Hippocampal formation (tissue), 2 donors: ENCODE results near the gene DAAM2.

Source experiments
- DNase-seq, 2 donors: peaks; one replicate each; lab custom pipeline; 2025; lab: John Stamatoyannopoulos, UW

The DAAM2 gene

DNA sequence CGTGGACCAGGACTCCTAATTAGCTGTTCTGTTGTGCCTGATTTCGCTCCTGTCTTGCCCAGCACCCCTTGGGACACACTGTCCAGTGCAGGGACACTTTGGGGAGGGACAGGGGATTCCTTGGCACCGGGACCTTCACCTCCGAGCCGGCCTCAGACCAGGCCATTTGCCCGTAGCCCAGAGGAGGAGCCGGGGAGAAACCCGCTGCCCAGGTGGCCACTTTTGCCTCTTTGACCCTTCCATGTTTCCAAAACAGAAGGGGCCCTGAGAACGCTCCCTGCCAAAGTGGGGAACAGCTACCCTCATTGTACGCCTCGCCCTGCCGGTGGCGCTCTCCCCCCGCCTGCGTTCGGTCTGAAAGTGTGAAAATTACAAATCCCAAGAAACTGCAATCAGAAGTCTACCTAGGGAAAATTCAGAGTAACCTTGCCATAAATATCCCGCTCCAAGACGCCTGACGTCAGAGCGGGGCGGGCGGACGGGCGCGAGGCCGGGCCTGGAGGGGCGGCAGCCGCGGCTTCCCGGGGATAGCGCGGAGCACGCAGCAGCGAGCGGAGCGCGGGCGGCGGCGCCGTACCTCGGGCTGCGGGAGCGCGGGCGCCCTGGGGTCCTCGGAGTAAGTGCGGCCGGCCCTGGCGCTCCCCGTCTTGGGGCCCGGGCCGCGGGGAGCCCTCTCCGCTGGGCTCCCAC lies at the start of gene DAAM2:
DAAM2 (plus strand) TSS at position 527 of the 690 bp plus-strand sequence. CDS start 63,927 bp downstream, outside the sequence.
- DNase-seq = peak; percentile 61 to 74

DNA sequence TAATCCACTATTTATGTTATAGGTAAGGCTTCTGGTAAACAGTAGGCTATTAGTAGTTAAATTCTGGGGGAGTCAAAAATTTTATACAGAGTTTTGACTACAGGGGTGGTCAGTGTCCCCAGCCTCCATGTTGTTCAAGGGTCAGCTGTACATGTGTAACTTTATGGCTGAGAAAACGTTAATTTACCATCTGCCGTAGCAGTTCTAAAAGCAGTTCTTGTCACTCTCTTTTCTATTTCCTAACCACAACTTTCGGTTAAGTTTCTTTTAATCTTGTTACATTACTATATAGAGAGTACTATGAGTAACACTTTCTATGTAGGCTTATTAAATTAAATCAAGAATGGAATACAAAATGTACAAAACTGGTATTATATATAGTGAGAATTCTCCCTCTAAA lies 45.4 kb upstream of the DAAM2 start:
- DNase-seq = no peak

DNA sequence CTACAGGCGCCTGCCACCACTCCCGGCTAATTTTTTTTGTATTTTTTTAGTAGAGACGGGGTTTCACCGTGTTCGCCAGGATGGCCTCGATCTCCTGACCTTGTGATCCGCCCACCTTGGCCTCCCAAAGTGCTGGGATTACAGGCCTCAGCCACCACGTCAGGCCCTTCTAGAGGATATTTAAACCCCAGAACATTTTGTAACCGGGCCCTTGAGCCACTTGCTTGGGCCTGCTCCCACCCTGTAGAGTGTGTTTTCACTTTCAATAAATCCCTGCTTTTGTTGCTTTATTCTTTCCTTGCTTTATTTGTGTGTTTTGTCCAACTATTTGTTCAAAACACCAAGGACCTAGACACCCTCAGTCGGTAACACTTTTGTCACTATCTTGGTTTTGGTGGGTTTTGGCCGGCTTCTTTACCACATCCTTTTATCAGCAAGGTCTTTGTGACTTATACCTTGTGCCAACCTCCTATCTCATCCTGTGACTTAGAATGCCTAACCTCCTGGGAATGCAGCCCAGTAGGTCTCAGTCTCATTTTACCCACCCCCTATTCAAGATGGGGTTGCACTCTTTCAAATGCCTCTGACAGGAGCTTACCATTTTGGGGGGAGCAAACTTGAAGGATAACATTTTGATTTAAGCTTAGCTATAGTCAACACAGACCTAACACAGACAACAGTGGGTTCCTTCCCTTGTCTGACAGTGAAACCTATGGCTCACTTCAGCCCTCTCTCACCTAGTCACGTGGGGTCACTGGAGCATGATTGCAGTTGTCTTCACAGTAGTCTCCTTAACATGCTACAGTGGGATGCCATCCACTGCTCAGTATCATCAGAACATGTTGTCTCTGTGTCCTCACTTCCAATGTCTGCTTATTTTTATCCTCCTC lies 39.1 kb upstream of the DAAM2 start:
- DNase-seq = no peak

DNA sequence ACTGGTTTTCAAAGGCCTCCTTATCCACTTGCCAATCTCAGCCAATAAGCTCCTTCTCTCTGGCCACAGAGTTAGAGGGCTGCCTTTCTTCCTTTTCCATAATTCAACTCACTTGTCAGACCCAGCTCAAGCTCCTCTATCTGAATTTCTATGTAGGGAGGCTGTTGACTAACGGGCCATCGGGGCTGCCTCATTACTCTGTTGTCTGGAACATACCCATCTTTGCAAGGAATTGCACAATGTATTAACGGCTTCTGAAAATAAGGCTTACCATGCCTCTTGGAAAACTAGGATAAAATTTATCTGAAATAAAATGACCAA lies 38.5 kb upstream of the DAAM2 start:
- DNase-seq = no peak

DNA sequence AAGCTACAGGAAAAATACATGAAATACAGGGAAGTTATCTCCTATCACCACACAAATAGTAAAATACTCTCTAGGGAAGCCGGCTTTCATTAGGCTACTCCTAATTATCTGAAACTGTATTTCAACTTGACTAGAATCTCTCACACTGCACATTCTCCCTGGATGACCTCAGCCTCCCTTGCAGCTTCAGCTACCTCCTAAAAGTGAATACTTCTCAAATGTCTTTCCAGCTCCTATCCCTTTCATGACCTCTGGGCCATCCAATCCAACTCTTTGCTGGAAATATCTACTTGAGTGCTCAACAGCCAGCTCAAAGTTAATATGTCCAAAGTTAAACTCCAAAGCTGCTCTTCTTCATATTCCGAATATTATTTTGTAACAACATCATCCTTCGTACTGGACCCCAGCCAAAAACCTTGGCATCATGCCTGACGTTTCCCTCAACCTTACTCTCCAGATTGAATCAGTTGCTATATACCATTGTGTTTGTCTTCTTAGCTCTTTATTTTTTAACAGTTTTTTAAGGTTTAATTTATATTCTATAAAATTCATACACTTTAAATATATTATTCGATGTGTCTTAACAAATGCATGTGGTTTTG lies 37.6 kb upstream of the DAAM2 start:
- no peak for DNase-seq

DNA sequence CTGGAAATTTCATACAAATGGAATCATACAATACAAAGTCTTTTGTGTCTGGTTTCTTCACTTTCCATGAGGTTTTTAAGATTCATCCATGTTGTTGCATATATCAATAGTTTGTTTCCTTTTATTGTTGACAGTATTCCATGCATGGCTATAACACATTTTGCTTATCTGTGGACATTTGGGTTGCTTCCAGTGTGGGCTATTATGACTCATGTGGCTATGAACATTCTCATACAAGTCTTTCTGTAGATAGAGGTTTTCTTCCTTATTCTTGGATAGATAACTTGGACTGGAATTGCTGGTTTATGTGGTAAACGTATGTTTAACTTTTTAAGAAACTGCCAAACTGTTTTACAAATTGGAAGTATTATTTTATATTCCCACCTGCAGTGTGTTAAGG lies 36.9 kb upstream of the DAAM2 start:
- DNase-seq = no peak

DNA sequence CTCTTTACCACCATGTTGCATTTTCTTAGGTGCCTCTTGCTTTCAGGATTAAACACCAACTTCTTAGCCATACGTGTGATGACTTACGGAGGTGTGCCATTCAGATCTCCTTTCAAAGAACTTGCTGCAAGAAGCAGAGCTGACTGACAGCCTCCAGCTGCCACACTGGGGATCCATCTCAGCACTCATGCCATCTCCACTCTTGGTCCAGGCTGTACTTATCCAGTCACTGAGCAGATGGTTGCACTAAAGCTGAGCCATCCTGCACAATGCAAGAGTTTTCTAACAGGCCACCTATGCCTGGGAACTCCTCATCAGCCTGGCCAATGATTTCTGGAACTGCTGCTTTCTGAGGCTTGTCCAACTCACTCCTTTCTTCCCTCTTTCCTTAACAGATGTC lies 35.6 kb upstream of the DAAM2 start:
- no peak for DNase-seq

DNA sequence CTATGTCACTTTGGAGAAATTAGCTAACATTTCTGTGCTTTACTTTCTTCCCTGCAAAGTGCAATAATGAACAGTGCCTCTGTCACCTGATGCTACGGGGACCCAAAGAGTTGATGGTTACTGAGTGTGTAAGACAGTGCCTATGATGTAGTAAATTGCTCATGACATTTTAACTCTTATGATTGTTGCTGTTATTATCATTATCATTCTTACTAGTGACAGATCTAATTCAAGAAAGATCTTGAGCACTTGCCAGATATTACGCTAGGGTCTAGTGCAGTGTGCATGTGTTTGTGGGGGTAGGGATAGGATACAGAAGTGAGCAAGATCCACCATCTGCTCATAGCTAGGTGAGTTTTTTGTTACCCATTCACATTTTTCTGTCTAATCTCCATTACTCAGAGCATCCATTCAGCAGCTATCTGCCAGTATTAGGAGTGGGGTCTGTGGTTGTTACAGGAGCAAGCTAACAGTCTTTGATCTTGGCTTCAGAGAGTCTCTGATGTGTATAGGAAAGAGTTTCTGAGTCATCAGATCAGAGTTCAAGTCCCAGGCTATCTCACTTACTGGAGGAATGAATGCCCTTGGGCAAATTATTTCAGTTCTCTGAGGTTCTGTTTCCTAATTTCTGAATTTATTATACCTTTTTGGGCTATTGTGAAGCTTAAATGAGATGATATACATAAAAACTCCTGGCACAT lies 33.1 kb upstream of the DAAM2 start:
- DNase-seq = no peak

DNA sequence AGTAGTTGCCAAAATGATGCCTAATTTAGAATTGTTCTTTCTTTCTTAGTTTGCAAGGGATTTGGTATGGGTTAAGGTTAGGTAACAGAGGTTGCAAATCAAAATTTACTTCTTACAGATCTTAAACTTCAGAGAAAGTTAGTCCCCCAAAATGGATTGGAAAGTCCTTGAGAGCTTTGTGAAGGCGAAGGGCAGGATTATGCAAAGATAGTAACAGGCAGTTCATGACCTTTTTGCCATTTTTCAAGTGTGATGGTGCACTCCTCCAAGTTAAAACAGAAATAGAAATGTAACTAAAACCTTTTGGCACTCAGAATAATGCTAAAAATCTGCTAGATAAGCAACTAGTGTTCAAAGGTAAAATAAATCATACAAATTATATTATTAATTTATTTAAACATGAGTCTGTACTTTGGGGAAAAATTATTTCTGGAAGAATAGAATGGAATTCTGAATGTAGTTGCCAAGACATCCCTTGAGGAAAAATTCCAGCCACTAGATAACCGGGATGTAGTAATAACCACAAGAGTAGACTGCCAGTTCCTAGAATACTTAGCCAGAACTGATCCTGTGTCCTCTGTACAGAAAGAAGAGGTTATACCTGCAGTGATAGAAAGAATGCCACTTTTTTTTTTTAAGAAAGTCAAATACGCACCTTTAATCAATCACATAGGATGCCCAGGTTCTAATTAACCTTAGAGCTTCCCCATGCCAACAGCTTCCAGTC lies 31.8 kb upstream of the DAAM2 start:
- DNase-seq = no peak

DNA sequence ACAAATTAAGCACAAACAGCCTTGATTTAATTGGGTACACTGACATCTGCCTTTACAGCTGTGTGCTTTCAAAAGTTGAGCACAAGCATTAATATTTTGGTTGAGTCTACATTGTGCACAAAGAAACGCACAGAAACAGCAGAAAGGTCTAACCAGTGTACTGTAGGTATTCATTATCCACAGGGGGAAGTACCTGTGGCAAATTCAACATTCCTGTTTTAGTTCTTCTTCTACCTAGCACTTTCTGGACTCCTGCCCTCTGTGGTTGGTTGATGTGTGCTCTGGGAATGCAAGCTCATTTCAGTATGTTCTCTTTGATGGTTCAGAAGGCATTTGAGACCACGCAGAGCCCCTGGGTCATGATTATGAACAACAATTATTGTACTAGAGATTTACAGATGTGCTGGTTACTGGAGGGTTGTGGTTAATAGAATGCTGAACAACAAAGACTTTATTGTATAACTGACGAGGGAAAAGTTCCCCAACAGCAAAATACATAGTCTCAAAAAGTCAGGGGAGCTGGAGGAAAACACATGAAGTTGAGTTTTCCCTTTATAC lies 26.6 kb upstream of the DAAM2 start:
- no peak for DNase-seq

DNA sequence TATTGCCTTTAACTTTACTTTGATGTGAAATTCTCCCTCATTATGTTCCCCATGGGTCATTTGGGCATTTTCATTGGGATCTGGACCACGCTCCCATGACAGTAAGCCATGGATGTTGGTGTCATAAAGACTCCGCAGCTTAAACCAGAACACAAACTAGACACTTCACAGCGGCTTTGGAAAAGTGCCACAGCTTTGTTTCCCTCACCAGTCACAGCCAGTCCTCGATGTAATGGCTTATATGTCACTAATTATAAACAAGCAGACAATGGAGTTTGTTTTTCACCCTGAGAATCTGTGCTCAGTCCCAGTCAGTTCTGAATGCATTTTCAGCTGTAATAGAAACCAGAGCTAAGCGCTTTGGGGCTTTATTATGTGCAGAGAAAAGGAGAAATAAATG lies 23.2 kb upstream of the DAAM2 start:
- DNase-seq = peak; percentile 70 to 90

DNA sequence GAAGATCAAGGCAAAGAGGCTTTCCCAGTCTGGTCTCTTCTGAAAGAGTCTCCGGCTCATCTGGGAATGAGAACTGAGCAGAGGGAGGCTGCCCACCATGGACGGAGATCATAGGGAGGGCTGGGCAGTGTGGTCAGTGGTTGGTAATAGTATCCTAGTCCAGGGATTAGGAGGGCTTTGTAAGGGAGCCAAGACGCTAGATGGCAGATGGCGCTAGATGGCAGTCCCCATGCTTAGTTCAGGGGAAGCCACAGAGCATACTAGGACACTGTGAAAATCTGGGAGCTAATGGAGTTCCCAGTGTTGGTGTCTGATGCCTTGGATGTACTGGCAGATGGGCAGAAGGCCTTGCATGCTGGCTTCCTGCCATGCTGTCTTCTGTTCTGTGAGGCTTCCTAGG lies 21.7 kb upstream of the DAAM2 start:
- DNase-seq = peak; percentile 35 to 70

DNA sequence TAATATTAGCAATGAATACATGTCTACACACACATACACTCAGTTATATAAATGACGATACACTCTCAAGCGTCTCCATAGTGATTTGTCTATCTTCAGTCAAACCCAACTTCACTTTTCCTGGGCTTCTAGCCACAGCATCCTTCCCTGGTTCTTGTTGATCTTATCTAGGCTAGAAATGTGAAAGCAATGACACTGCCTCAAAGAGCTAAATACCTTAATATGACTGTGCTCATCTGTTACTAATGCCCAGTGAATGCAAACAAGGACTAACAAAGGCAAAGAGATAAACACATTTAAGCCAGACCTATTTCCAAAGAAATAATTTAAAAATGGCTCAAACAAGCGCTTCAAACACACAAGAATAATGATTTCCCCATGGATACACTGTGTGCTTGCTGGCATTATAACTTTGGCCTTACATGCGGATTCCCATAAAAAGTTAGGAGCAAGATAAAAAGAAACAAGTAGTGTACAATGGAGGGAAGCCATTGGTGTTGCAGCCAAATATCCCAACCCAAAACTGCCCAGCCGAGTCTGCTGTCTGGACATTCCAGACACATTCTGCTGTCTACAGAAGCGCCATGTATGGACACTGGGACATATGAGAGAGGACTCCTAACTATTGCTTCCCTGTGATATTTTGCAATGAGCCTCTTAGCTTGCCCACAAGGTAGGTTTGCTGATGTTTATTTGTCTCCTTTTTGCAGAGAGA lies 19.5 kb upstream of the DAAM2 start:
- DNase-seq = no peak

DNA sequence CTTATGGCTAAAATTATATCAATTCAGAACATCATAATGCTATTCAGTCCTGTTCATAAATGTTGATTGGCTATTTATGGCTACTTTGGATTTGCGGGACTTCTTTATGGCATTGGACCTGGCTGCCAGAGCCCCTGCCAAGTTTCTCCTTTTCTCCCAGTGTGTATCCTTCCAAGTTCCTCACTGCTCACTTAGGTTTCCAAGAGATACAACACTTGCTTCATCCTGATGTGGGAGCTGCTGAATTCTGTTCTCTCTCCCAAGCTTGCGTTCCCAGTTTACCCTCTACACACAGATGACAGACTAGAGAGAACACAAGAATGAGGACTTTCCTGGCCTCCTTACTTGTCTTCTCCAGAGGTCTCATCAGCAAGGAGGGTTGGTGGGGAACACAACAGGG lies 18.4 kb upstream of the DAAM2 start:
- DNase-seq = no peak

DNA sequence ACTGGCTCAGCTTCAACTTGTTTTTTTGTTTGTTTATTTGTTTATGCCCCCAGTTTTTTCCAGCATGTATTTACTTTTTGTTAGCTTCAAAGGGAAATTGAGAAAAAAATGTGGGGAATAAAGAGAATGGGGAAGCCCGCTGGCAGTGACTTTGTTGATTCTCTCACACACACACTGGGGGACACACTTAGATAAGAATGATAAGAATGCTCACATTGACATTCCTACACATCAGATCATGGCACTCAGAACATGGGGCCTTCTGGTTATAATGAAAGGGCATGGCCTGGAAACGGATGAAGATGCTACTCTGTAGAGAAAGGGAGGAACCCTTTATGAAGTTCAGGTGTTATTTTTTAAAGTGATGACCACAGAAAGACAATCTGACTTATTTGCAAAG lies 15.6 kb upstream of the DAAM2 start:
- DNase-seq = no peak

DNA sequence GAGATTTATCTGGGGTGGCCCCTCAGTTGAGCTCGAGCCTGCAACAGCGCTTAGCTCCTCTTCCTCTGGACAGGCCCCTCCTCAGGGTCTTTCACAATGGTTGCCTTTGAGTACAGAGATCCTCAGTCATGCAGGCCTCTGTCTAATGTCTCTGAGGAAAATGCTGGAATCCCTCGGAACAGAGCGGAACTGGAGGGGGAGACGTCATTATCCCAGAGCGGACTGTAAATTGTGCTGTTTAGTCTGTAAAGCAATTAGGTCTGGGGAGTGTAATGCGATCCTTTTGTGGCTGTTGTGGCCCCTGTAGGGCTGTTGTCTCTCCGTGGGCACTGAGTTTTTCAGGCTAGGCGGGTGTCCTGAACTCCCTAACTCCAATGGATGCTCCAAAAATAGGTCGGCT lies 15.0 kb upstream of the DAAM2 start:
- no peak for DNase-seq

DNA sequence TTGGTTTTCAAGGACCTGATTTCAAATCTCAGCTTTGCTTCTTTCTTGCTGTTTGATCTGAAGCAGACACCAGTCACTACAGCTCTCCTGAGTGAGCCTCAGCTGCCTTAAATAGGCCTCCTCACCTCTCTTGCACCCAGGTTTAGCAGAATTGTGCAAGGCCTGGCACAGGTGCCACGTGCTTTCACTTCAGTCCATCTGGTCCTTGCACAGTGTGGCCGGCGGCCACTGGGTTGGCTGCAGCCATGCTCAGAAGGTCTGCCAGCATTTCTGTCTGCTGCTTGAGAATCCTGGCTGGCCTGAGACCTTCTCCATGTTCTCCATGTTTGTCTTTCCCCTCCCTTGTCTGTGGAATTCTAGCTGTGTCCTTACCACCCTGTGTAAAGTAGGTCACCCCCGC lies 14.5 kb upstream of the DAAM2 start:
- no peak for DNase-seq

DNA sequence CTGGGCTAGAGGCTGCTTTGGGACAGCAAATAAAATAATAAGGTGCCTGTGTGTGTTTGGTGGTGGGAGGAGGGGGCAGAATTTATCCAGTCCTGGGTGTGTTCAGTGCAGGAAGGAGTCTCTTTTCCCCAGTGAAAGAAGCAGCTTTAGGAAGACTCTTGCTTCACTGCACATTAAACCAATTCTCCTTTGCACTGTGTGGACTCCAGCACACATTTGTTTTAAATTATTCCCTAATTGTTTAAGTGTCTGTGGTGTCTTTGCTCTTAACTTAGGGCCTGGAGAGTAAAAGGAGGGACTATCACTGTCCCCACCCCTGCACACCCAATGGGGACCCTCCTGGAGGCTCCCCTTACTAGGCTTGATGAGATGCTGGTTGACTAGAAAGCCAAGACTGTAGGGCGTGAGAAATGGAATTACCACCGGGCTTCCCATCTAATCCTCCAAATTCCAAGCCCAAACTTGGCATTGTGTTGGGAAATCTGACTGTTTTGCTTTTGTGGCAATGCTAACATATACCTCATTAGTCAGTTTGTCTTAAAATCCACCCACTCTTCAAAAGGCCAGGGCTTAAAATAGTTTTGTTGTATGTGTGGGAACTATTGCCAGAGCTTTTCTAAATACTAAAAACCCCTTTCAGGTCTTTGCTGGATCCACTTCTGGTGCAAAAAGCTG lies 13.5 kb upstream of the DAAM2 start:
- DNase-seq = no peak

DNA sequence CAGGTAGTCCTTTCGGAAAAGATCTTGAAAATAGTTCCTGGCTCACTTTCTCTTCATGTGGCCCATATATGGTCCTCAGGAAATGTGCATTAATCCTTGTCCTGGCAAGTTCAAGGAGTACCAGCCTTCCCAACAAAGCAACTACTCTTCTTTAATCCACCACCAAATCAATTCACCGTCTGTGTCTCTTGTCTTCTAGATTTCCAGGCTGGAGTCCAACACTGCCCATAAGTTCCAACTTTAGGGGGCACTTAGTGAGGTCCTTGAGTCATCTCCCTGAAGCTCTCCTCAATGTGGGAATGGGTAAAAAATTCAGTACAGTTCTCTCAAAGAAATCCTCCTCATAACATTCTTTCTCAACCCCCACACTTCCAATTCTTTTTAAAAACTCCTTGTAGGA lies 6.9 kb upstream of the DAAM2 start:
- DNase-seq = no peak

DNA sequence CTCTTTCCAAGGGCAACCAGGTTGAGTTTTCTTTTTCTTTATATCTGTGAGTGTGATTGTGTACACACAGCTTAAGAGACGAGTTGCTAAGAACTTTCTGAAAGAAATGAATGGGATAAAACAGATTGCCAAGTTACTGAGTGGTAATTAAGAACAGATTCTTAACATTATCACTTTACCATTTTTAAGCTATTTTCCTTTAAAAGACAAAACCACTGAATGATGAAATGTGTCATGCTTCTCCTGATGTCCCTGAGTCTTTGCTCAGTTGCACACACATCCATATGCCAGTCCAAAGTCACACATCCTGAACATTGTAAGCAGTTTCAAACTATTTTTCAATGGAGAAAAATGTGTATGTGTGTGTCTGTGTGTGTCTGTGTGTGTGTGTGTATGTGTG lies 5.5 kb upstream of the DAAM2 start:
- DNase-seq = no peak
